Measurements from ENCODE around the gene MYB.
A peak's percentile ranks its signal among the peaks of the same experiment; 100 is the strongest.
"Not testable (repeated sequence)": the region's sequence is repeated elsewhere in the genome, so short reads cannot be mapped to it uniquely, and the experiment has no call there.

MYB gene

GRCh38 chr6:135164387-135164786 lies 16.7 kb upstream of the MYB start:
- not testable (repeated sequence) for DNase-seq (ENCODE audit: low read depth)

- no peak for DNase-seq (ENCODE audit: low read depth)
Observed at GRCh38 chr6:135165031-135165430, 16.1 kb upstream of the MYB start.

GRCh38 chr6:135166515-135166914 lies 14.6 kb upstream of the MYB start:
- DNase-seq (ENCODE audit: low read depth) = no peak

- DNase-seq (ENCODE audit: low read depth) = no peak
Observed at GRCh38 chr6:135167617-135168016, 13.5 kb upstream of the MYB start.

- DNase-seq (ENCODE audit: low read depth) = no peak
Observed at GRCh38 chr6:135168766-135169165, 12.3 kb upstream of the MYB start.

GRCh38 chr6:135170238-135170637 lies 10.9 kb upstream of the MYB start:
- no peak for DNase-seq (ENCODE audit: low read depth)

GRCh38 chr6:135170849-135171248 lies 10.3 kb upstream of the MYB start:
- DNase-seq (ENCODE audit: low read depth) = no peak

- DNase-seq (ENCODE audit: low read depth) = no peak
Observed at GRCh38 chr6:135173242-135173988, 7.7 kb upstream of the MYB start.

- DNase-seq (ENCODE audit: low read depth) = no peak
Observed at GRCh38 chr6:135173989-135174484, 7.1 kb upstream of the MYB start.

- no peak for DNase-seq (ENCODE audit: low read depth)
Observed at GRCh38 chr6:135176058-135176457, 5.0 kb upstream of the MYB start.

GRCh38 chr6:135176464-135176863 lies 4.6 kb upstream of the MYB start:
- DNase-seq (ENCODE audit: low read depth) = no peak

- no peak for DNase-seq (ENCODE audit: low read depth)
Observed at GRCh38 chr6:135179372-135179771, 1.7 kb upstream of the MYB start.

GRCh38 chr6:135179920-135180541 lies 1.1 kb upstream of the MYB start:
- no peak for DNase-seq (ENCODE audit: low read depth)

- DNase-seq (ENCODE audit: low read depth) = no peak
Observed at GRCh38 chr6:135181333-135182070, 394 bp downstream of the MYB start.

- DNase-seq (ENCODE audit: low read depth) = no peak
Observed at GRCh38 chr6:135182071-135183001, 1.2 kb downstream of the MYB start.

GRCh38 chr6:135183002-135183531 lies 2.0 kb downstream of the MYB start:
- peak; percentile 43 for DNase-seq (ENCODE audit: low read depth)

- DNase-seq (ENCODE audit: low read depth) = peak; percentile 45
Observed at GRCh38 chr6:135183532-135184440, 2.7 kb downstream of the MYB start.

- no peak for DNase-seq (ENCODE audit: low read depth)
Observed at GRCh38 chr6:135185483-135185882, 4.4 kb downstream of the MYB start.

- DNase-seq (ENCODE audit: low read depth) = no peak
Observed at GRCh38 chr6:135186255-135186654, 5.1 kb downstream of the MYB start.

GRCh38 chr6:135187372-135187771 lies 6.3 kb downstream of the MYB start:
- DNase-seq (ENCODE audit: low read depth) = no peak

All from stimulated activated CD8-positive, alpha-beta memory T cell treated with anti-CD3 and anti-CD28 coated beads, Interleukin-7, amount 100 ng/mL, for 24 hours (primary cell).